HFF-Myc (cell line): Measurements from ENCODE around the gene CCDC192.

ENCODE experiments used
- DNase-seq: peaks from one replicate; pipeline ENCODE4 v3.0.0-alpha.2; 2011; ENCODE audit warnings: low read depth; ENCODE audit errors: extremely low read depth
- H3K4me3 ChIP-seq: replicated peaks from 2 replicates; pipeline ENCODE4 v1.5.1; 2011; ENCODE audit warnings: low read depth, mild to moderate bottlenecking, control low read depth, low read length
- TF ChIP-seq, protein P1 (sequence below): IDR thresholded peaks from 2 replicates; pipeline ENCODE4 v1.5.1; 2012; ENCODE audit warnings: mild to moderate bottlenecking, low read depth, low read length, control low read depth; ENCODE audit errors: missing control alignments

The CCDC192 gene

DNA sequence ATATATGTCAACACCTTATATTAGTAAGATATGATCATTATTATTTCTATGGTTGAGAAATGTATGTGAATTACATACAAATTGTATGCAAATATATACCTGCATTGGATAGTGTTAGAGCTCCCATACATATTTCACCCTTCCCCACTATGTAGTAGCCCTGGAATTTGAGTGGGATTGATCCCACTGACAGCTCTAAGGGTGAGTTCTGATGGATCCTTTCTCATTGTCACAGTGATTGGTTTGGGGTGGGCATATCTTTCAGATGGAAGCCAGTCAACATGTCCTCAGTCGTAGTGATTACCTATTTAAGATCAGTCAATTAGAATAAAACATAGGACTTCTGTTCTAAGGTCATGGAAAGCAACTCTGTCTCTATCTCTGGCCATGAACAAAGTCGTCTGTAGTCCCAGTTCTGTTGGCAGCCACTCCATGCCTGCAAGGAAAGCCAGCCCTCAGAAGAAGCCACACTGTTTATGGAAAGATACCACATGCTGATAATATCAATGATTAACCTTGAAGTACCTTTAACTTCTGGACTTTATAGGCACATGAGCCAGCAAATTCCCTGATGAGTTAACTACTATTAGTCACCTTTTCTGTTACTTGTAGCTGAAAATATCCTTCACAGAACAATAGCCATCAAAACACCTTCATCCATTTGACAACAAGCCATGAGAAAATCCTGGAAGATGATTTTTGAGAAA, 5.1 kb upstream of the CCDC192 start:
- DNase-seq = no peak
- H3K4me3 ChIP-seq = no peak overlapping the region
- TF ChIP-seq, protein P1, sequence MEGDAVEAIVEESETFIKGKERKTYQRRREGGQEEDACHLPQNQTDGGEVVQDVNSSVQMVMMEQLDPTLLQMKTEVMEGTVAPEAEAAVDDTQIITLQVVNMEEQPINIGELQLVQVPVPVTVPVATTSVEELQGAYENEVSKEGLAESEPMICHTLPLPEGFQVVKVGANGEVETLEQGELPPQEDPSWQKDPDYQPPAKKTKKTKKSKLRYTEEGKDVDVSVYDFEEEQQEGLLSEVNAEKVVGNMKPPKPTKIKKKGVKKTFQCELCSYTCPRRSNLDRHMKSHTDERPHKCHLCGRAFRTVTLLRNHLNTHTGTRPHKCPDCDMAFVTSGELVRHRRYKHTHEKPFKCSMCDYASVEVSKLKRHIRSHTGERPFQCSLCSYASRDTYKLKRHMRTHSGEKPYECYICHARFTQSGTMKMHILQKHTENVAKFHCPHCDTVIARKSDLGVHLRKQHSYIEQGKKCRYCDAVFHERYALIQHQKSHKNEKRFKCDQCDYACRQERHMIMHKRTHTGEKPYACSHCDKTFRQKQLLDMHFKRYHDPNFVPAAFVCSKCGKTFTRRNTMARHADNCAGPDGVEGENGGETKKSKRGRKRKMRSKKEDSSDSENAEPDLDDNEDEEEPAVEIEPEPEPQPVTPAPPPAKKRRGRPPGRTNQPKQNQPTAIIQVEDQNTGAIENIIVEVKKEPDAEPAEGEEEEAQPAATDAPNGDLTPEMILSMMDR = no peak

DNA sequence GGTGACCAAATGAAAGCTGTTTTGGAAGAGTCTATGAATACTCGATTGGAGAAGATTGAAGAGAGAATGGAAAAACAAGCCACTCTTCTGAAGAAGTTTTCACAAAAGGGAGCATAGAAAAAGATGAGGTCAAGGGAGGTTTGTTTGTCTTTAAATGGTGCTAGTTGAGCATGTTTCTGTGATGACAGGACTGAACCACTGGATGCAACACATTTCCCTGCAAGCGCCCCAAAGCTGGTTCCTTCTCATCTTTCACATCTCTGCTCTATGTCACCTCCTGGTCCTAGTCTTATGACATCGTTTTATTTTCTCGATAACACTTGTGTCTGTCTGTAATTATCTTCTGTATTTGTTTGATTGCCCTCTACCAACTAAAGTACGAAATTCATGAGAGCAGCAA, 3.8 kb upstream of the CCDC192 start:
- TF ChIP-seq, protein P1 = no peak
- DNase-seq = no peak
- no peak overlapping the region for H3K4me3 ChIP-seq

DNA sequence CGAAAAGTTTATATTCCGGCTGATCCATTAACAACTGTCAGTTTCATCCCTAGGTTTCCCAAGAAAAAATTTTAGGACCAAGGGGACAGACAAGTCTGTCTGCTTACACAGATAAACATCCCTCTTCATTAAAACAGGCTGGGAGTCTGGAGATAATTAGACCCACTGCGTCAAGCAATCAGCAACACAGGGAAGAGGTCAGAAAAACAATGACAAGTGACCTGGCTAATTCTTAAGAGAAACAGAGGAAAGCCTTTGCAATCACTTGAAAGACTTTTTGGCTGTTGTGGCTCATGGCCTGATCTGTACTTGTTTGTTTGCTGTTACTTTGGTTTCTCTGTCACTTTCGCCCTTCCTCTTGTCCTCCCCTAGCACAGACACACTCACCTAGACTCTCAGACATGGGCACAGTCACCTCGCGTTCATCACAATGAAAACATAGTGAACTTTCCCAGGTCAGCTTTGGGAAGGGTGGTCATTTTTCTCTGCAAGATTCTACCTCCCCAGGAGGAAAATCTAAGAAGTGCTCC, 2.9 kb upstream of the CCDC192 start:
- DNase-seq = no peak
- TF ChIP-seq, protein P1 = no peak
- H3K4me3 ChIP-seq = no peak overlapping the region

DNA sequence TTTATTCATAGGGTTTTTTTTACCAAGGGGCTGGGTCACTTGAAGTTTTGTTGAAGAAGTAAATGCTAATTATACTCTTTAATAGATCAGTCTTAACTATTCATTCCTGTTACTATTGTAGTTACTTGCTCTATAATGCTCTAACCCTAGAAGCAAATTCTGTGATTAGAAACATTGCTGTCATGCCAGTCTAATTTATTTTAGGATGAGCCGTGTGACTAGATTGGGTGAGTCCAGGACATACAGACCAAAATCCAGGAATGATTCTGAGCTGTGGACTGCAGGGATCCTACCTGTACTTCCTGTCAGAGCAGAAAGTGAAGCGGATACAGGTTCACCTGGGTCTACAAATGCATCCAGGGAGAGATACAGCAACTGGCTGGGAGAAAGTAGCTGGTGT, 757 bp upstream of the CCDC192 start:
- DNase-seq = no peak
- H3K4me3 ChIP-seq = no peak overlapping the region
- TF ChIP-seq, protein P1 = no peak

DNA sequence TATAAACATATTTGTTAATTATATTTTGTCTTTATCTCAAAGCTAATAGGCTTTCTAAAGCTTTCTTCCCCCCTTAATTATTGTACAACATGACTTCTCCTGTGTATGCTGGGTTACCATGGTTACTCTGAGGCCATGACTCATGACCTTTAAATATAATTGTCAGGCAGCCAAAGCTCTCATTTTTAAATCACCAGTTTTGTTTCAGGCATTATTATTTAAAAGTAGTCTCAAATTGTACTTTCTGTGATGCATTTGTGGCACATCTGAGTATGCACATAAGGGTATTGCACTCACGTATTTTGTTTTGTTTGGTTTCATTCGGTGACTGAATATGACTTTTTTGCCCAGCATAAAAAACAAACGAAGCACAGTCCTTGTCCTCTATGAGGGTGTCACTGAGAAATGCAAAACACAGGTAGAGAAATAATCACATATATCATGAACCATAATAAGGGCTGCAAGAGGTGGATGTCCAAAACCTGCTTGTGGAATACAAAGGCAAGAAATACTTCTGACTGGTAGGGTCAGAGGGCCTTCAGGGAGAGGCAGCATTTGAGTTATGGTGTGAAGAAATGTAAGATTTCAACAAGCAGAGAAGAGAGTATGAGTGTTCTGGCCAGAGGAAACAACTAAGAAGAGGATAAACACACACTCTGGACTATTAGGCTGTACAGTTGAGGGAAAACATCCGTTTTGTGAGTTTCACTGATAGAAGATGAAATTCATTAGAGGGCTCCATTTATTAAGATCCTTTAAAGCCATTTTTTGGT, 2.1 kb downstream of the CCDC192 start:
- DNase-seq = peak; percentile 65
- no peak overlapping the region for H3K4me3 ChIP-seq
- TF ChIP-seq, protein P1 = no peak

DNA sequence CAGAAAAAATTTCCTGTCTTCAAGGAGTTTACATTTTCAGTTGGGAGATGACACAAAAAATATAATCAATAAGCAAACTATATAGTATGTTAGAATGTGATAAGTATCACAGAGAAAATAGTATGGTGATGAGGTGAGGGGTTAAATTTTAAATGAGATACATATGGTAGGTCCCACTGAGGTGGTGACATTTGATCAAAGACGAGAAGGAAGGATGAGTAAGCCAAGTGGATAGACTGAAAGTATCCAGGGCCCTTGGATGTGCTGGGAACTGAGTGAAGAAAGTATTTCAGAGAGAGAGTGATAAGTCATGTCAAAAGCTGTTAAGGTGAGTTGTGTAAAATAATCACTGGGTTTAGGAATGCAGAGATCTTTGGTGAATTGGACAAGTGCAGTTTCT, 3.5 kb downstream of the CCDC192 start:
- TF ChIP-seq, protein P1 = no peak
- no peak overlapping the region for H3K4me3 ChIP-seq
- DNase-seq = no peak
